AG04449 (cell line): ENCODE results near the gene EMC8.

Source experiments
- CTCF ChIA-PET: fragments of 350-600 bp; formaldehyde crosslinking; extraction: SDS; loops from one replicate; lab custom pipeline; 2021; ENCODE audit warnings: antibody characterized with exemption; lab: Yijun Ruan, JAX
- POLR2A ChIA-PET: fragments of 400-600, 350-600 bp; formaldehyde crosslinking; extraction: SDS; loops from one replicate; lab custom pipeline; 2020; ENCODE audit warnings: antibody characterized with exemption, inconsistent platforms; lab: Yijun Ruan, JAX
- DNase-seq: peaks from one replicate; pipeline ENCODE4 v3.0.0-alpha.2; 2010; ENCODE audit warnings: low read depth, low spot score
- H3K4me3 ChIP-seq: 2 replicates; pipeline ENCODE4 v1.5.1; 2011; ENCODE audit warnings: low read depth, mild to moderate bottlenecking, control low read depth, low read length
- CTCF ChIP-seq: IDR thresholded peaks from one replicate; pipeline ENCODE4 v1.5.1; 2011; ENCODE audit warnings: mild to moderate bottlenecking, moderate library complexity, low read length, control low read depth, inconsistent platforms; ENCODE audit not compliant: insufficient read depth; ENCODE audit errors: missing control alignments

Gene EMC8

DNA sequence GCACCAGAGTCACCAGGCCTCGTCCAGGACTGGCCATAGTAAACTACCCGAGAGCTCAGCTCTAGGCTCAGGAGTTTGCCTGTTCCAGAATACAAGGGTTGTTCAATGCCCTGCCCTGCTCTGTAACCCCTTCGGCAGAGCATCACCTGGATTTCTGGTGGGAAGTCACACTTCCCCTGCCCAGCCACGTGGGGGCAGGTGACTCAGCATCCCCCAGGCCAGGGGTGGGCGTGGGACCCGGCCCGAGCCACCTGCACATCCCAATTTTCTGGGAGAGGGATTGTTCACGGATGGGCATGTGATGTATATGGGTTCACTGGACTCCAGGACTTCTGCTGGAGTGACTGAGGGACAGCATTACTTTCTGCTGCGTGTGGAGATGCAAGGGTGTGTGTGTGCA is 26.0 kb upstream of the EMC8 start:
- ChIA-PET CTCF (interaction anchor here (1.9 kb wide), 1 partner anchor 191 kb away, joined by 7 read pairs; no protein-coding TSS in a partner anchor), POLR2A (no interaction called here)
- DNase-seq = no peak
- TF ChIP-seq CTCF = no peak
- H3K4me3 ChIP-seq = no peak overlapping the region

GRCh38 chr16:85824161-85825135 is 25.1 kb upstream of the EMC8 start:
- ChIA-PET CTCF (interaction anchor here (0.7 to 1.9 kb wide), 5 partner anchors 184 to 390 kb away, joined by 3 to 7 read pairs (median 4); no protein-coding TSS in a partner anchor), POLR2A (interaction anchor here (0.6 kb wide), 1 partner anchor 26 kb away, joined by 3 read pairs; no protein-coding TSS in a partner anchor)
- no peak for TF ChIP-seq CTCF
- no peak overlapping the region for H3K4me3 ChIP-seq
- no peak for DNase-seq

DNA sequence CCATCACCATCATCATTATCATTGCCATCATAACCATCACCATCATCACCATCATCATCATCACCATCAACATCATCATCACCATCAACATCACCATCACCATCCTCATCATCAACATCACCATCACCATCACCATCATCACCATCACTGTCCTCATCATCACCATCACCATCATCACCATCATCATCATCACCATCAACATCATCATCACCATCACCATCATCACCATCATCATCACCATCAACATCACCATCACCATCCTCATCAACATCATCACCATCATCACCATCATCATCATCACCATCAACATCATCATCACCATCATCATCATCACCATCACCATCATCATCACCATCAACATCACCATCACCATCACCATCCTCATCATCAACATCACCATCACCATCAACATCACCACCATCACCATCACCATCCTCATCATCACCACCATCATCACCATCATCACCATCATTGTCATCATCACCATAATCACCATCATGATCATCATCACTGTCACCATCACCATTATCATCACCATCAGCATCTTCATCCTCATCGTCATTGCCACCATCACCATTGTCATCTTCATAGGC is 24.1 kb upstream of the EMC8 start:
- POLR2A ChIA-PET = interaction anchor here (0.6 kb wide), 1 partner anchor 25 kb away, joined by 3 read pairs; no protein-coding TSS in a partner anchor
- DNase-seq = no peak
- H3K4me3 ChIP-seq = no peak overlapping the region
- TF ChIP-seq CTCF = no peak
- CTCF ChIA-PET = interaction anchor here (1.0 to 5.7 kb wide), 6 partner anchors 164 to 198 kb away, joined by 4 to 146 read pairs (median 6); no protein-coding TSS in a partner anchor

GRCh38 chr16:85822145-85822544 is 22.8 kb upstream of the EMC8 start:
- TF ChIP-seq CTCF = no peak
- ChIA-PET CTCF (interaction anchor here (0.6 to 7.5 kb wide), 35 partner anchors 10 to 729 kb away, joined by 3 to 316 read pairs (median 7); partner anchors contain the start of gene IRF8), POLR2A (no interaction called here)
- DNase-seq = no peak
- H3K4me3 ChIP-seq = no peak overlapping the region

DNA sequence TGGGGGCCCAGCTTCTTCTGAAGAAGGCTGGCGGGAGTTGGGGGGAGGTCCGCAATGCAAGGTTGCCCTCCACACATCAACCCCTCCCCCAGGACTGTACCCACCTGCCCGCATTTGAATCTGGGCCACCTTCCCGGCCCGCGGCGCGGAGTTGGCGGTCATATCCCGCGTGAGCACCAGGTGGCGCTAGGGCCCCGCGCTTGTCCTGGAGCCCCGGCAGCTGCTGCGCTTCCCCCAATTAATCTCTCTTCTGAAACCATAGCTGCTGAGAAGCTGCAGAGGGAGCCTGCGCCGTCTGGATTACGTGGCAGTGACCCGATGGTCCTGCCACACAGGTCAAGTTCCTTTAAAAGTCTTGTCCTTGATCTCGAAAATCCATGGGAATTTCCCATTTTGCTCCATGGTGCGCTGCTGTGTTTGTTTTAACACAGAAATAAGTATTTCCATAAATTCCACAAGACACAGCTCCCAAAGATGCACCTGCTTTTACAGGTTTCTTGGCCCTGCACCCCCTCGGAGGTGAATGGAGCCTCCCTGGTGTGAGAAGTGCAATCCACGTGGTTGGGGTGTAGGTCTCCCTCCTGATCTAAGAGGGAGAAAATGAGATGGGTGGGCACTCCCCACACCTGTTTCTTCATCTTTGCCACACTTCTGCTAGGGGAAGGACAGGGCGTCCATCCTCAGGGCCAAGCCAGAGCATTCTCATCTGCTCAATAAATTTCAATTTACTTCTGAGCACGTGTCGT is 22.2 kb upstream of the EMC8 start:
- no peak overlapping the region for H3K4me3 ChIP-seq
- CTCF ChIA-PET = interaction anchor here (0.5 to 7.5 kb wide), 57 partner anchors 9 to 730 kb away, joined by 3 to 316 read pairs (median 5); partner anchors contain the start of gene IRF8
- peak; percentile 98 for TF ChIP-seq CTCF
- no peak for DNase-seq
- POLR2A ChIA-PET = no interaction called here
